ENCODE measurements around the gene DCAKD. TPM values are rescaled to one million over a fixed set of nuclear protein-coding genes. Genes with fewer than 3 reads are reported as not detected.

DCAKD gene
- total and polyA plus RNA-seq, 3 experiments from 2014 or later: 17.6 to 32.5 (median 31.3) TPM

DNA sequence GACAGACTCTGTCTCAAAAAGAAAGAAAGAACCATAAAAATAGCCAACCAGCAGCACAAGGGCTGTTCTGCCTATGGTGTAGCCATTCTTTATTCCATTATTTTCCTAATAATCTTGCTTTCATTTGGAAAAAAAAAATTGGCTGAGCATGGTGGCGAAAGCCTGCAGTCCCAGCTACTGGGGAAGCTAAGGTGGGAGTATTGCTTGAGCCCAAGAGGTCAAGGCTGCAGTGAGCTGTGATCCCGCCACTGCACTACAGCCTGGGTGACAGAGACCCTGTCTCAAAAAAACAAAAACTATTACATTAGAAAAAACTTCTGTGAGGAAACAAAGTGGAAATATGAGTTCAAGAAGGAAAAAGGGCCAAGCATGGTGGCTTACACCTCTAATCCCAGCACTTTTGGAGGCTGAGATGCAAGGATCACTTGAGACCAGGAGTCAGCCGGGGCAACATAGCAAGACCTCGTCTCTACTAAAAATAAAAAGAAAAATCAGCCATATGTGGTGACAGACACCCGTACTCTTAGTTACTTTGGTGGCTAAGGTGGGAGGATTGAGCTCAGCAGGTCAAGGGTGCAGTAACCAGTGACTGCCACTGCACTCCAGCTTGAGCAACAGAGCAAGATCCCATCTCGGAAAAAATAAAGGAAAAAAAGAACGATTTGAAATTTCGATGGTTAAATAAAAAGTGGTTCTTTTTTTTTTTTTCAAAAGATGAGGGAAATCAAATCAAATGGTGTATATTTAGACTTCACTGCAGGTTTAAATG, 2.5 kb downstream of the DCAKD start:
- DNase-seq: no peak
- Histone ChIP-seq H3K9me3 (ENCODE audit: low read length) (no peaks in the 10 kb centered on the region), H3K27ac (ENCODE audit: low read depth, low read length) (no peak overlapping the region), H3K4me1 (ENCODE audit: insufficient read depth, low read length) (peaks cover 30% of the 10 kb centered on the region), H3K36me3 (ENCODE audit: insufficient read depth, low read length) (no peaks in the 10 kb centered on the region), H3K27me3 (ENCODE audit: insufficient read depth, low read length, poor library complexity, severe bottlenecking) (no peaks in the 10 kb centered on the region), H3K4me3 (ENCODE audit: low read length) (no peak overlapping the region)
- peak overlapping the region; percentile 36 to 94 (median 49) for H3K4me3 Mint-ChIP-seq
- peaks cover 0 to 6% (median 0%) of the 10 kb centered on the region in 3 donors for H3K36me3 Mint-ChIP-seq
- H3K4me1 Mint-ChIP-seq: peaks cover 21 to 50% (median 37%) of the 10 kb centered on the region in 3 donors
- CTCF ChIA-PET: interaction anchor here (0.6 to 1.4 kb wide), 3 partner anchors 11 to 277 kb away, joined by 3 to 5 read pairs (median 3); no protein-coding TSS in a partner anchor
- H3K9me3 Mint-ChIP-seq: no peaks in the 10 kb centered on the region
- H3K27me3 Mint-ChIP-seq: no peaks in the 10 kb centered on the region
- POLR2A ChIA-PET: interaction anchor here (0.6 to 2.6 kb wide), 3 partner anchors 12 to 358 kb away, joined by 3 to 21 read pairs (median 8); partner anchors contain the start of gene NMT1
- H3K27ac Mint-ChIP-seq: peak overlapping the region in 7 of 8 donors; percentile 19 to 98 (median 82)

DNA sequence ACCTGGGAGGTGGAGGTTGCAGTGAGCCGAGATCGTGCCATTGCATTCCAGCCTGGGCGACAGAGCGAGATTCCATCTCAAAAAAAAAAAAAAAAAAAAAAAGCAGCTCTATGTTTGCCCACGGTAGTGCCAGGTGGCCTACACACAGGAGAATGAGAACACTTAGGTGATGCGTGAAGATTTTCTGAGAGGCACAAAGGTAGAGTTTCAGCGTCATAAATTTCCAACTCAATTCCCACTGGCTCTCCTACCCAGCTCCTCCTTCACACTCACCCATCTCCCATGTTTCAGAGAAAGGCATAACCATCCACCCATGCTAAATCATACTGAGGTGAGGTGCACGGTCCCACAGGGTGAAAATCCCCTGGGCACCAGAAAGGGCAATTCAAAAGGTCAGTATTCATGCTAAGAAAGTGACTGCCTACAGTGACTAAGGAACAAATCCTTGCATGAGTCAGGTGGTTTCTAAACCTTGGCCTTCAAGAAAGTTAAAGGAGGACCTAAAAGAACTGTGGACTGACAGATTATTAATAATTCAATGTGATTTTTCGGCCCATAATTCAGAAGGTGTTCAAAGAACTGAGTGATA, 4.8 kb downstream of the DCAKD start:
- H3K4me3 Mint-ChIP-seq: no peak overlapping the region
- Histone ChIP-seq H3K4me1 (ENCODE audit: insufficient read depth, low read length) (peaks cover 22% of the 10 kb centered on the region), H3K36me3 (ENCODE audit: insufficient read depth, low read length) (no peaks in the 10 kb centered on the region), H3K4me3 (ENCODE audit: low read length) (no peak overlapping the region), H3K27me3 (ENCODE audit: insufficient read depth, low read length, poor library complexity, severe bottlenecking) (no peaks in the 10 kb centered on the region), H3K9me3 (ENCODE audit: low read length) (no peaks in the 10 kb centered on the region), H3K27ac (ENCODE audit: low read depth, low read length) (no peak overlapping the region)
- ChIA-PET CTCF (interaction anchor here (1.2 to 2.0 kb wide), 2 partner anchors 25 to 53 kb away, joined by 6 to 7 read pairs; no protein-coding TSS in a partner anchor), POLR2A (interaction anchor here (0.7 kb wide), 1 partner anchor 26 kb away, joined by 3 read pairs; no protein-coding TSS in a partner anchor)
- H3K9me3 Mint-ChIP-seq: no peaks in the 10 kb centered on the region
- no peak for DNase-seq
- peak overlapping the region in 6 of 8 donors; percentile 12 to 75 (median 65) for H3K27ac Mint-ChIP-seq
- no peaks in the 10 kb centered on the region for H3K27me3 Mint-ChIP-seq
- H3K4me1 Mint-ChIP-seq: peaks cover 20 to 57% (median 28%) of the 10 kb centered on the region in 3 donors
- H3K36me3 Mint-ChIP-seq: peaks cover 0 to 8% (median 0%) of the 10 kb centered on the region in 3 donors

DNA sequence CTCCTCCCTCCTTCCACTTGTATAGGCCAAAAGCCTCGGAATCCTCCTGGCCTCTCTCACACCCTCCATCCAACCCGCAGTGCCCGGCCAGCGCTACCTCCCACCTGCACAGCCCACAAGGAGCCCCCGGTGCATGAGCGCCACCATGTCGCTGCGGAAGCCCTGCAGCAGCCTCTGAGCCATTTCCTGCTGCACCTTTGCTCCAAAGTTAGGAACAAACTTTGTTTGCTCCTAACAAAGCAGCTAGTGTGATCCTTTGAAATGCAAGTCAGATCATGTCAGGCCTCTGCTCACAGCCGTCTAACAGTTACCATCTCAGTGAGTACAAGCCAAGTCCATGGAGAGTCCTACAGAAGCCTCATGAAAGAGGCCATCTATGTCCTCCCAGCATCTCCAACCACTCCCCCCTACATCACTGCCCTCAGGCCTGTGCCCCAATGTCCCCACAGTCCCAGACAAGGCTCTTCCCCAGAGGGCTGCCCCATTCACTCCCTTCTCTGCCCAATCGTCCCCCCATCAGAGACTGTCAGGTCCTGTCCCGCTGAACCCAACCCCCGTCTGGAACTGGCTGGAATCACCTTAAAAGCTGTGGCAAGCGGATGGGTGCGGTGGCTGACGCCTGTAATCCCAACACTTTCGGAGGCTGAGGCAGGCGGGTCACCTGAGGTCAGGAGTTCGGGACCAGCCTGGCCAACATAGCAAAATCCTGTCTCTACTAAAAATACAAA, 7.5 kb downstream of the DCAKD start:
- Histone ChIP-seq H3K4me3 (ENCODE audit: low read length) (no peak overlapping the region), H3K9me3 (ENCODE audit: low read length) (no peaks in the 10 kb centered on the region), H3K36me3 (ENCODE audit: insufficient read depth, low read length) (no peaks in the 10 kb centered on the region), H3K27ac (ENCODE audit: low read depth, low read length) (no peak overlapping the region), H3K4me1 (ENCODE audit: insufficient read depth, low read length) (peaks cover 3% of the 10 kb centered on the region), H3K27me3 (ENCODE audit: insufficient read depth, low read length, poor library complexity, severe bottlenecking) (no peaks in the 10 kb centered on the region)
- Mint-ChIP-seq H3K36me3 (peaks cover 0 to 8% (median 0%) of the 10 kb centered on the region in 3 donors), H3K27ac (peak overlapping the region in 2 of 8 donors; percentile 23 to 55), H3K4me1 (peaks cover 8 to 40% (median 9%) of the 10 kb centered on the region in 3 donors), H3K9me3 (no peaks in the 10 kb centered on the region), H3K27me3 (no peaks in the 10 kb centered on the region), H3K4me3 (no peak overlapping the region)
- DNase-seq: no peak
- ChIA-PET POLR2A (no interaction called here), CTCF (interaction anchor here (0.6 to 1.3 kb wide), 2 partner anchors 23 to 680 kb away, joined by 3 to 4 read pairs; no protein-coding TSS in a partner anchor)

DNA sequence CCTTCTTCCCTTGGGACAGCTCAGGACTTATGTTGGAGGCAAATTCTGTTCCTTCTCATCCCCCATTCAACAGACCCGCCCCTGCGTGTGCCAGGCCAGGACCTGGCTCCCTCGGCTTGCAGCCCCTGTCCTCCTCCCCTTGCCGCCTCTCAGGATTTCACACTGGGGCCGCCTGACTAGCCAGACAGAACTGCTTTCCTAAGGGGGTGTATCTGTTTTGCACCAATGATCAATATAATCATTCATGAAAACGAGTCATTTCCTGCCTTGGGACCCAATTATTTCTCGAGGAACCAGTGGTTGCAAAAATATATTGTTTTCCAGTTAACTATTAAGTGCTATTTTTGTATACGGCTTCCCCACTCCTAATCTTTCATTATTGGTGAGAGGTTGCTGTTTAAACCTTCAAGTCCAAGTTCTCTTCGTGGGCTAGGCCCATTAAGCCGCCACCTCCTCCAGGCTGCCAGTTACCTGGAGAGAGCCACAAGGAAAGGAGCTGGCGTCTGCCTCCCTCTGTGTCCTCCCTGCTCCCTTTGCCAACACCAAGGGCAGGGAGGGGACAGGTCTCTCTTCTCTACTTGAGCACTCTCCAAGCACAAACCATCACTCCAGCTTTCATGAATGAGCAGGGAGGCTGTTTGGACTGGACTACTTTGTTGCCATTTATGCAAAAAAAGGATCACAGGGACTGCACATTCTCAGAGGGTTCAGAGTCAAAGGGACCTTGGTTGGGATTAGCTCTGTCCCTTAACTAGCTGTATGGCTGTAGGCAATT, 8.9 kb downstream of the DCAKD start:
- H3K4me3 ChIP-seq (ENCODE audit: low read length): no peak overlapping the region

DNA sequence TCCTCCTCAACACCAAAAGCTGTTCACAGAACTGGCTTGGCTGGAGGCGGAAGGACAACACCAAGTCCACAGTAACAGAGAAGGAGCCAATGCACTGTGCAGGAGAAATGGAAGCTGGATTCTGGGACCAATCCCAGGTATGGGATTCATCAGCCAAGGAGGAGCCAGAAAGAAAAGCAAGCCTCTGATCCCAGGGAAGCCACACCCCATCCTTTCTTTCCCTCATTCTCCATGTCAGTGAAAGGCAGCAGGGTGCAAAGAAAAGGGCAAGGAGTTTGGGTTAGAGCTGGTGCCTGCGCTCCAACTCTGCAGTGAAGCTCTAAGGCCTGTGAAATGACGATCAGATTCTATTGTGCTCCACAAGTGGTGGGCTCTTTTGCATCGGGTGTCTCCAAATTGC, 11.0 kb downstream of the DCAKD start:
- Mint-ChIP-seq H3K27me3 (no peaks in the 10 kb centered on the region), H3K27ac (peak overlapping the region in 1 of 8 donors; percentile 48), H3K9me3 (no peaks in the 10 kb centered on the region), H3K4me1 (peaks cover 6 to 35% (median 6%) of the 10 kb centered on the region in 3 donors), H3K4me3 (no peak overlapping the region), H3K36me3 (peaks cover 0 to 12% (median 0%) of the 10 kb centered on the region in 3 donors)
- Histone ChIP-seq H3K36me3 (ENCODE audit: insufficient read depth, low read length) (no peaks in the 10 kb centered on the region), H3K27me3 (ENCODE audit: insufficient read depth, low read length, poor library complexity, severe bottlenecking) (no peaks in the 10 kb centered on the region), H3K9me3 (ENCODE audit: low read length) (no peaks in the 10 kb centered on the region), H3K27ac (ENCODE audit: low read depth, low read length) (no peak overlapping the region), H3K4me1 (ENCODE audit: insufficient read depth, low read length) (no peaks in the 10 kb centered on the region), H3K4me3 (ENCODE audit: low read length) (no peak overlapping the region)
- ChIA-PET POLR2A (interaction anchor here (0.7 kb wide), 1 partner anchor 396 kb away, joined by 3 read pairs; no protein-coding TSS in a partner anchor), CTCF (no interaction called here)
- DNase-seq: no peak

More for the DNA sequence above, 8.9 kb downstream of the DCAKD start:
- peak overlapping the region in 2 of 8 donors; percentile 29 to 75 for H3K27ac Mint-ChIP-seq
- no peaks in the 10 kb centered on the region for H3K27me3 Mint-ChIP-seq
- DNase-seq: no peak
- Histone ChIP-seq H3K36me3 (ENCODE audit: insufficient read depth, low read length) (no peaks in the 10 kb centered on the region), H3K27me3 (ENCODE audit: insufficient read depth, low read length, poor library complexity, severe bottlenecking) (no peaks in the 10 kb centered on the region), H3K9me3 (ENCODE audit: low read length) (no peaks in the 10 kb centered on the region), H3K4me1 (ENCODE audit: insufficient read depth, low read length) (no peaks in the 10 kb centered on the region), H3K27ac (ENCODE audit: low read depth, low read length) (no peak overlapping the region)
- no peaks in the 10 kb centered on the region for H3K9me3 Mint-ChIP-seq
- ChIA-PET POLR2A (no interaction called here), CTCF (no interaction called here)
- peaks cover 4 to 45% (median 6%) of the 10 kb centered on the region in 3 donors for H3K4me1 Mint-ChIP-seq
- H3K4me3 Mint-ChIP-seq: no peak overlapping the region
- peaks cover 0 to 8% (median 0%) of the 10 kb centered on the region in 3 donors for H3K36me3 Mint-ChIP-seq

DNA sequence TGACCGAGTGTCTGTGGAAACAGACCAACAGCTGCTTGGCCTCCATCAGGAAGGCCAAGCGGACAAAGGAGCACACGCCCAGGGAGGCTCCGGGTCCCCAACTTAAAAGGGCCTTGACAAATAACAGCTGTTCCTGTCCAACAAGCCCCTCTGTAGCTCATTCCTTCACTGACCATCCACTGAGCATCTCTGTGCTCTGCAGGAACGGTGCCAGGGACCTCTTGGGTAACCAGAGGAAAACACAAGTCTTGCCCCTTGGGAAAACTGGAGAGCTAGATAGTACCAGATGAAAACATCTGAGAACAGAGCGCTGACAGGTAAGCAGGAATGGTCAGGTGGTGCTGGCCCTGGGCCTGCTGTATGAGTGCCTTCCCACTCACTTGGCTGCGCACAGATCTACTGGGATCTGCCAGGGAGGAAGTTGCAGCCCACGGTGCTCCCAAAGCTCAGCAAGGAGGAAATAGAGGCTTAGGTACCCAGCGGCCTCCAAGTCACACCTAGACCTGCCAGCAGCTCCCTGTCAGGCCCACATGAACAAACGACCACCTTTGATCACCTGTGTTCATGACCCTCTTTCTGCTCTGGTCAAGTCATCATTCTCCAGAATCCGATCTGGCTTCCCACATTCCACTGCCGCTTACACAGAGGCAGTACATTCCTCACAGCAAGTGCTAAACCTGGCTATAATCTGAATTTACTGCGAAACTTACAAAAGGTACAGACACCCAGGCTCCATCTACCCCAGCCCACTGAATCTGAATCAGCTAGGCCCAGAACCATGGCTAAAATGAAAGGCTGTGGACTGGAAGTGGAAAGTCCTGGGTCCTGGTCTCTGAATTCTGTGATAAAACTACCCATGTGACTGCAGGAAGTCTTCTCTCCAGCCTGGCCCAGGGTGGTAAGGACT, 12.5 kb downstream of the DCAKD start:
- ChIA-PET CTCF (interaction anchor here (1.3 kb wide), 1 partner anchor 10 kb away, joined by 3 read pairs; no protein-coding TSS in a partner anchor), POLR2A (interaction anchor here (0.7 to 1.0 kb wide), 2 partner anchors 12 kb away, joined by 3 read pairs; no protein-coding TSS in a partner anchor)
- Mint-ChIP-seq H3K9me3 (no peaks in the 10 kb centered on the region), H3K27me3 (no peaks in the 10 kb centered on the region), H3K4me3 (no peak overlapping the region), H3K36me3 (peaks cover 0 to 22% (median 2%) of the 10 kb centered on the region in 3 donors), H3K27ac (peak overlapping the region in 2 of 8 donors; percentile 63 to 92), H3K4me1 (peaks cover 6 to 29% (median 6%) of the 10 kb centered on the region in 3 donors)
- no peaks in the 10 kb centered on the region for H3K4me1 ChIP-seq (ENCODE audit: insufficient read depth, low read length)
- H3K4me3 ChIP-seq (ENCODE audit: low read length): no peak overlapping the region
- DNase-seq: no peak
- H3K36me3 ChIP-seq (ENCODE audit: insufficient read depth, low read length): peaks cover 5% of the 10 kb centered on the region
- no peak overlapping the region for H3K27ac ChIP-seq (ENCODE audit: low read depth, low read length)
- H3K27me3 ChIP-seq (ENCODE audit: insufficient read depth, low read length, poor library complexity, severe bottlenecking): no peaks in the 10 kb centered on the region
- no peaks in the 10 kb centered on the region for H3K9me3 ChIP-seq (ENCODE audit: low read length)

Data from CD8-positive, alpha-beta memory T cell (primary cell).